Activated effector memory CD4-positive, alpha-beta T cell treated with Interleukin-2 at 50 U/mL for 16 hours (primary cell): ENCODE data around the gene SHFL.

Source experiments
- DNase-seq: peaks from one replicate; pipeline ENCODE4 v3.0.0-alpha.2; 2020

SHFL gene

GRCh38 chr19:10110076-10110971 lies 24.2 kb downstream of the SHFL start:
- no peak for DNase-seq

DNA sequence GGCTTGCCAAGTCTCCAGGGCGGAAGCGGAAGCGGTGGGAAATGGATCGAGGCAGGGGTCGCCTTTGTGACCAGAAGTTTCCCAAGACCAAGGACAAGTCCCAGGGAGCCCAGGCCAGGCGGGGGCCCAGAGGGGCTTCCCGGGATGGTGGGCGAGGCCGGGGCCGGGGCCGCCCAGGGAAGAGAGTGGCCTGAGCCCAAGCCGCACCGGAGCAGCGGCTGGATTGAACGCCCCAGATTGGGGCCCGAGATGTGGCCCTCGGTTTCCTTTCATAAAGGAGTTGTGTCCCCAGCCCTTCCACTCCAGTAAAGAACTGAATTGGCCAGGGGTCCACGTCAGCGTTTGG lies 24.8 kb downstream of the SHFL start:
- DNase-seq = no peak

- DNase-seq = peak; percentile 7
Measured at GRCh38 chr19:10111405-10111811, 25.3 kb downstream of the SHFL start, which contains the start of gene P2RY11. P2RY11 (plus strand) TSS chr19:10111693; CDS start chr19:10111722, 29 bp downstream.

- DNase-seq = peak; percentile 16
Measured at GRCh38 chr19:10112037-10112761, 26.1 kb downstream of the SHFL start.

- peak; percentile 58 for DNase-seq
Measured at GRCh38 chr19:10112895-10113591, 26.9 kb downstream of the SHFL start.

DNA sequence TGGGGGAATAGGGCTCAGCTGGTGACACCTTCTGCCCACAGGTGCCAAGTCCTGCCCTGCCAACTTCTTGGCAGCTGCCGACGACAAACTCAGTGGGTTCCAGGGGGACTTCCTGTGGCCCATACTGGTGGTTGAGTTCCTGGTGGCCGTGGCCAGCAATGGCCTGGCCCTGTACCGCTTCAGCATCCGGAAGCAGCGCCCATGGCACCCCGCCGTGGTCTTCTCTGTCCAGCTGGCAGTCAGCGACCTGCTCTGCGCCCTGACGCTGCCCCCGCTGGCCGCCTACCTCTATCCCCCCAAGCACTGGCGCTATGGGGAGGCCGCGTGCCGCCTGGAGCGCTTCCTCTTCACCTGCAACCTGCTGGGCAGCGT lies 27.5 kb downstream of the SHFL start:
- no peak for DNase-seq

GRCh38 chr19:10113964-10114650 lies 28.0 kb downstream of the SHFL start:
- DNase-seq = no peak

- DNase-seq = no peak
Measured at GRCh38 chr19:10114651-10115391, 28.7 kb downstream of the SHFL start.

GRCh38 chr19:10115392-10116084 lies 29.4 kb downstream of the SHFL start:
- DNase-seq = no peak

GRCh38 chr19:10116085-10116865 lies 30.2 kb downstream of the SHFL start:
- DNase-seq = no peak

- no peak for DNase-seq
Measured at GRCh38 chr19:10116866-10117616, 30.9 kb downstream of the SHFL start.

GRCh38 chr19:10118960-10119359 lies 32.8 kb downstream of the SHFL start:
- DNase-seq = no peak

DNA sequence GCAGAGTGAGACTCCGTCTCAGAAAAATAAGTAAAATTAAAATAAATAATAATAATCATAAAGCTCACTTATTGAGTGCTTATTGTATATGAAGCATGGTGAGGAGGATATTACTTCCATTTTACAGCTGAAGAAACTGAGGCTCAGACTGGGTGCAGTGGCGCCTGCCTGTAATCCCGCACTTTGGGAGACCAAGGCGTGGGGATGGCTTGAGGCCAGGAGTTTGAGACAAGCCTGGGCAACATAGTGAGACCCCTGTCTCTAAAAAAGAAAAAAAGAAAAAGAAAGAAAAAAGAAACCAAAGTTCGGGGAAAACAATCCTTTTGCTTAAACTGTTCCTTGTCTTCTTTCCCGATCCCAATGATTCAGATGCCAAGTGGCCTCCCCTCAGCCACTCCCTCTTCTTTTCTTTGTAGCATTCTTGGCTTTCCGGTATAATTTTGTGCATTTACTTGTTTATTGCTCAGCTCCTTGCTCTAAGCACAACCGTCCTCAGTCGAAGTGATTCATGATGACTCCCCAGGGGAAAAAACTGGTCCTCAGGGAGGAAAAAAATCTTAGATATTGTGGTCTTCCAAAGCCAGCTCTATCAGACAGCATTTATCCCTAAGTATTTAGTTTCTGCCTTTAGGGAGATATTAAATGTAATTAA lies 34.5 kb downstream of the SHFL start:
- DNase-seq = no peak

DNA sequence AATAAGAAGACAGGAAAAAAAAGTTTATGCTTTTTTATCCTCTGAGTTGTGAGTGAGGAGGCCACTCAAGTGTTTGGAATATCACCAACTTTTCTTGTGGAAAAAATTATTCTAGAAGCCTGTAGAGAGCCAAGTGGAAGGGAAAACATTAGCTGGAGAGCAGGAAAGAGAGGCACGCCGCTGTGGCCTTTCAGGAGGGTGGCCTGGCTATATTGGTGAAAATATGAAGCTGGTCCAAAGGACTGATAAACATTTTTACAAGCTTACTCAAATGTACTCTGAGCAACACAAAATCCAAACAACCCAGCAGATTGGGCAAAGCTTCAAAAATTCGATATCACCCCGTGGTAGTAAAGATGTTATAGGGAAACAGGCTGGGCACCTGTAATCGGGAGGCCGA lies 35.9 kb downstream of the SHFL start:
- no peak for DNase-seq

DNA sequence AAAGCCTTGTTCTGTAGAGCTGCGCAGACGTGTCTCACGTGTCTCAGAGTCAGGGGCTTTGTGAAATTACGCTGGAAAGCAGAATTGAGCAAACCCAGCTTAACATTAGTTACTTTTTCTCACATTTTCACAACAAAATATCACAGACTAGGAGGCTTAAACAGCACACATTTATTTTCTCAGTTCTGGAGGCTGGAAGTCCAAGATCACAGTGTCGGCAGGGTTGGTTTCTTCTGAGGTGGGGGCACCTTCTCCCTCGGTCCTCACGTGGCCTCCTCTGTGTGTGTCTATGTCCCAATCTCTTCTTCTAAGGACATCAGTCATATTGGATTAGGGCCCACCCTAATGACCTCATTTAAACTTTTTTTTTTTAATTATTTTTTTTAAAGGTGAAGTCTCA lies 38.3 kb downstream of the SHFL start:
- DNase-seq = no peak

DNA sequence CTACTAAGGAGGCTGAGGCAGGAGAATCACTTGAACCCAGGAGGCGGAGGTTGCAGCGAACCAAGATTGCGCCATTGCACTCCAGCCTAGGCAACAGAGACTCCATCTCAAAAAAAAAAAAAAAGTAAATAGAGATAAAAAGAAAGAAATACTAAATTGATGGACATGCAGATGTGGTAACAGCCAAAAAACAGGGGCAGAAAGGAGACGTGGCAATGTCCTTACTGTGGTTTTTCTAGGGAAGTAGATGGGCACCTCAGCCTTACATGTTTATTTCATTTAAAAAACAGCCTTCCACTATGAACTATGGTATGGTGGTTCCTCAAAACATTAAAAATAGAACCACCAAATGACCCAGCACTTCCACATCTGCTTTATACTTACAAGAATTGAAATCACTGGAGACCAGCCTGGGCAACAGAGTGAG lies 40.1 kb downstream of the SHFL start:
- no peak for DNase-seq

DNA sequence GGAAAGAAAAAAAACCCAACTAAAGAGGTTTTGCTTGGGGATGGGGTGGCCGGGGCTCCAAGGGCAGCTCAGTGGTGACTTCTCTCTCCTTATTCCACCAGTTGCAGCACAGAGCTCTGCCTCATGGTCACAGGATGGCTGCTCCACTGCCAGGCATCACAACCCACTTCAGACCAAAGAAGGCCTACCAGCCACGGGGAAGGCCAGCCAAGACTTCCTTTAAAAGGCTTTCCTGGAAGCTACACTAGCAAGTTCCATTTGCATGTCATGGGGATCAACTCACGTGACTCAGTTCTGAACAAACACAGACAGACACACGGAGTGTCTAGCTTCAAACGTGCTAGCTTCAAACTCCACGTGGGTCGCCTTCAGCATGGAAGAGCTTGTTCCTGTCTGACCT lies 46.8 kb downstream of the SHFL start:
- no peak for DNase-seq

DNA sequence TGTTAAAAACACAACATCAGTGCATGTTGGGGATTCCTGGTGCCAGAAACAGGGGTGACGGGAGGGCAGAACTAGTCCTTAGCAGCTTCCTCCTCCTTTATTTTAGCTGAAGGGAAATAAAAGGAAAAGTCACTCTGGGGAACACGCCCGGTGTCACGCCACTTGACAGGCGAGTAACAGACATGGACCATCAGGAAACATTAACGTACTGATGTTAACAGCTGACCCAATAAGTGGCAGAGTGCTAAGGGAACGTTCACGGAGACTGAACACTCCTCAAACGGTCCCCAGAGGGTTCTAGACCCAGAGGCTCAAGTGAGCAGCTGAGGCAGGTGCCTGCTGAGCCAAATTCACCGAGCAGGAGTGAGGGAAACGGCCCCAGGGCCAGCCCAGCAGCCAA lies 47.5 kb downstream of the SHFL start:
- no peak for DNase-seq

GRCh38 chr19:10134040-10134439 lies 47.9 kb downstream of the SHFL start:
- DNase-seq = no peak
